ENCODE results near the gene SRGN. TPM values are rescaled to one million over a fixed set of nuclear protein-coding genes. Genes with fewer than 3 reads are reported as not detected.
"Not testable (repeated sequence)": the region's sequence is repeated elsewhere in the genome, so short reads cannot be mapped to it uniquely, and the experiment has no call there.

The SRGN gene, protein sequence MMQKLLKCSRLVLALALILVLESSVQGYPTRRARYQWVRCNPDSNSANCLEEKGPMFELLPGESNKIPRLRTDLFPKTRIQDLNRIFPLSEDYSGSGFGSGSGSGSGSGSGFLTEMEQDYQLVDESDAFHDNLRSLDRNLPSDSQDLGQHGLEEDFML
- total RNA-seq: 100 to 1,000 TPM in 1 of 4 donors, 10 to 100 TPM in 3; 19.4 to 113 (median 28.1) TPM

DNA sequence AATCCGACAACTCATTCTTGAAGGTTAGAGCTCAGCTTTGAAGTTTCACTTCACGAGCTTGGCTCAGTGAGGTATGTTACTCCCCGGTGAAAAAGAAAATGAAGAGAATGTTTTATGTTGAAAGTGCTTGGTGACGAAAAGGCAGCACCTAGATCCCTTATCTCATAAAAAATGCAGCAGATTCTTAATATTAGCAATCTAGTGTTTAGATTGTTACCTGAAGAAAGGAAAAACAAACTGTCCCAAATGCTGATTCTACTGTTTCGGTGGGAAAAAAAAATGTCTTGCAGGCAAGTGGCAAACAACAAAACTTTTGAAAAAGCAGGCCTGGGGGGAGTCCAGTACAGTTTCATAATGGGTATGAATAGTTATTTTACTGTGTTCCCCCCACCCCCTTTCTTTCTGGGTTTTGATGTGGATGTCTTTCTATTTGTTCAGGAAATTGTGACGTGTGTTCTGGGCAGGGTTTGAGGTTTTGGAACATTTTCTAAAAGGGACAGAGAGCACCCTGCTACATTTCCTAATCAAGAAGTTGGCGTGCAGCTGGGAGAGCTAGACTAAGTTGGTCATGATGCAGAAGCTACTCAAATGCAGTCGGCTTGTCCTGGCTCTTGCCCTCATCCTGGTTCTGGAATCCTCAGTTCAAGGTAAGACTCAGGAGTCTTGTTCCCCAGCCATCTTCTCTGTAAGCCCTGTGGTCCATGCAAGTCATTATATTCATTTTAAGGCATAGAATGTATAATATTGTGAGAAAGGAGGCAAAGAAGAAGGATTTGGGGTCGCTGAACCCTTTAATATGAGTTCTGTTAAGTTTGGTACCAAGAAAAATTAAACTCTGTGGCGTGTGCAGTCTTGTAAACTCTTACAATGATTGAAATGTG lies at the start of gene SRGN:
SRGN (plus strand) TSS at position 514 of the 881 bp plus-strand sequence; CDS start at position 569, 55 bp downstream.
- peak in 2 of 3 donors; percentile 91 to 95 for DNase-seq
- peak within 1 kb of the TSS; percentile 44 to 47 (median 45) for H3K4me3 ChIP-seq

DNA sequence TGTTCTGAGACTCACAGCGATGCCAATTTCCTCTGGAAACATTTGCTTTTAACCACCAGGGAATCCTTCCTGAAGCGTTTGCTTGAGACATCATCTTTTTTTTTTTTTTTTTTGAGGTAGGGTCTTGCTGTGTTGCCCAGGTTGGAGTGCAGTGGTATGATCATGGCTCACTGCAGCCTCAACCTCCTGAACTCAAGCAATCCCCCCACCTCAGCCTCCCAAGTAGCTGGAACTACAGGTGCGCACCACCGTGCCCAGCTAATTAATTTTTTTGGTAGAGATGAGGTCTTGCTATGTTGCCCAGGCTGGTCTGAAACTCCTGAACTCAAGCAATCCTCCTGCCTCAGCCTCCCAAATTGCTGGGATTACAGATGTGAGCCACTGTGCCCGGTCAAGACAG lies 47.0 kb upstream of the SRGN start:
- not testable (repeated sequence) for H3K27me3 ChIP-seq, H3K36me3 ChIP-seq, H3K27ac ChIP-seq, H3K4me3 ChIP-seq, H3K9me3 ChIP-seq, DNase-seq
- peaks cover 0 to 19% (median 1%) of the 10 kb centered on the region in 4 donors for H3K4me1 ChIP-seq

More for the DNA sequence above, at the start of gene SRGN:
- Histone ChIP-seq H3K4me1 (no peaks in the 10 kb centered on the region), H3K9me3 (no peaks in the 10 kb centered on the region), H3K36me3 (no peaks in the 10 kb centered on the region), H3K27me3 (no peaks in the 10 kb centered on the region), H3K27ac (peak within 1 kb of the TSS; percentile 82 to 92 (median 86))
- TF ChIP-seq POLR2A (IDR thresholded peaks at IDR 0.05): peak; percentile 78 to 89
- TF ChIP-seq, protein P1, sequence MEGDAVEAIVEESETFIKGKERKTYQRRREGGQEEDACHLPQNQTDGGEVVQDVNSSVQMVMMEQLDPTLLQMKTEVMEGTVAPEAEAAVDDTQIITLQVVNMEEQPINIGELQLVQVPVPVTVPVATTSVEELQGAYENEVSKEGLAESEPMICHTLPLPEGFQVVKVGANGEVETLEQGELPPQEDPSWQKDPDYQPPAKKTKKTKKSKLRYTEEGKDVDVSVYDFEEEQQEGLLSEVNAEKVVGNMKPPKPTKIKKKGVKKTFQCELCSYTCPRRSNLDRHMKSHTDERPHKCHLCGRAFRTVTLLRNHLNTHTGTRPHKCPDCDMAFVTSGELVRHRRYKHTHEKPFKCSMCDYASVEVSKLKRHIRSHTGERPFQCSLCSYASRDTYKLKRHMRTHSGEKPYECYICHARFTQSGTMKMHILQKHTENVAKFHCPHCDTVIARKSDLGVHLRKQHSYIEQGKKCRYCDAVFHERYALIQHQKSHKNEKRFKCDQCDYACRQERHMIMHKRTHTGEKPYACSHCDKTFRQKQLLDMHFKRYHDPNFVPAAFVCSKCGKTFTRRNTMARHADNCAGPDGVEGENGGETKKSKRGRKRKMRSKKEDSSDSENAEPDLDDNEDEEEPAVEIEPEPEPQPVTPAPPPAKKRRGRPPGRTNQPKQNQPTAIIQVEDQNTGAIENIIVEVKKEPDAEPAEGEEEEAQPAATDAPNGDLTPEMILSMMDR (IDR thresholded peaks at IDR 0.05): no peak

DNA sequence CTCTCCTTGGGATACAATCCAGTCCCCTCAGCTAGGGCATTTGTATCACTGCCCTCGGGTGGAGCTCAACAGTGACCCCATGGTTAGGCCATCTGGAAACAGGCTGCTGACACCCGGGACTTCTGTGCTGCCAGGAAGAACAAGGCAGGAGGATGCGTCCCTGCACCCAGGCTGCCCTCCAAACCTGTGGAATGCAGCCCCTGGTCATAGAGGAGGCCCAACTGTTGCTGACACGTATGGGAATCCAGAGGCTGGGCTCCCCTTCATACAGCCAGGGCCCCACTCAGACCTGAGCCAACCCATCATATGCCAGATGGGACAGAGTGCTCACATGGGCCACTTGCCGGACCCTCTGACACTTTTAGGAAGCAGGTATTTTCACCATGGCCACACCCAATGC lies 45.5 kb upstream of the SRGN start:
- no peak overlapping the region for H3K4me3 ChIP-seq
- TF ChIP-seq, protein P1 (IDR thresholded peaks at IDR 0.05): no peak
- TF ChIP-seq POLR2A (IDR thresholded peaks at IDR 0.05): no peak
- H3K27ac ChIP-seq: no peak overlapping the region
- no peaks in the 10 kb centered on the region for H3K27me3 ChIP-seq
- no peaks in the 10 kb centered on the region for H3K9me3 ChIP-seq
- no peak for DNase-seq
- no peaks in the 10 kb centered on the region for H3K36me3 ChIP-seq
- H3K4me1 ChIP-seq: peaks cover 0 to 19% (median 2%) of the 10 kb centered on the region in 4 donors

DNA sequence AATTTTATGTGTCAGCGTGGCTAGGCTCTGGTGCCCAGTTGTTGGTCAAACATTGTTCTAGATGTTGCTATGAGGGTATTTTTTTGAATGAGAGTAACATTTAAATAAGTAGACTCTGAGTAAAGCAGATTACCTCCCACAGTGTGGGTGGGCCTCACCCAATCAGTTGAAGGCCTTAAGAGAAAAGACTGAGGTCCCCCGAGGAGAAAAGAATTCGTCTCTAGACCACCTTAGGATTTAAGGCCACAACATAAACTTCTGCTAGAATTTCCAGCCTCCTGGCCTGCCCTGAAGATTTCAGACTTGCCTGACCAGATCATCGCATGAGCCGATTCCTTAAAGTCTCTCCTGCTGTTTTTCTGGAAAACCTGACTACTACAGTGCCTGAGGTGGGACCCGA lies 45.1 kb upstream of the SRGN start:
- Histone ChIP-seq H3K4me3 (no peak overlapping the region), H3K36me3 (no peaks in the 10 kb centered on the region), H3K27me3 (no peaks in the 10 kb centered on the region), H3K27ac (no peak overlapping the region), H3K4me1 (peaks cover 0 to 19% (median 2%) of the 10 kb centered on the region in 4 donors), H3K9me3 (no peaks in the 10 kb centered on the region)
- TF ChIP-seq POLR2A (IDR thresholded peaks at IDR 0.05): no peak
- TF ChIP-seq, protein P1 (IDR thresholded peaks at IDR 0.05): no peak
- DNase-seq: no peak

DNA sequence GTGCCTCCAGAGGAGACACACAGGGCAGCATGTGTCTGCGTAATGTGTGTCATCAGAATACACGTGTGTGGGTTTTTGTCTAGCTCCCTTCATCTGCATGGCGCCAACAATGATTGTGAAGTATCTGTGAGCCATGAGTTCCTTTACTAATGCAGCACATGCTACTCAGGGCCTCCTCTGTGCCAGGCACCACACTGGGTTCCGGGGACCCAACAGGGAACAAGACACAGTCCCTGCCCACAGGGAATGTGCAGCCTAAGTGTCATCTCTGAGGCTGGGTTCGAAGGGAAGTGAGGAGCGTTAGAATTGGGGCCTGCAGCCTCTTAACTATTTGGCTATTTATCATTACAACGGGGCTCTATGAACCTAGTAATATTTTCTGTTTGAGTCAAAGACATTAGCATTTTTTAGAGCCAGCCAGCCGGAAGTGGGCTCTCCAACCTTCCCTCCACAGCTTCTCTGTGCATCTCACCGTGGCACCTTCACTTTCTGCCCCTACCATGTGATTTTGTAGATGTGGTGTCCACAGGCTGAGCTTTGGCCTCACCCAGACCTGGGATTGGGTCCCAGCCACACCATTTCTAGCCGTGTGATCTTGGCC lies 43.9 kb upstream of the SRGN start:
- Histone ChIP-seq H3K4me1 (peaks cover 0 to 19% (median 2%) of the 10 kb centered on the region in 4 donors), H3K4me3 (no peak overlapping the region)
- DNase-seq: peak in 2 of 3 donors; percentile 69 to 73

More for the DNA sequence above, 43.9 kb upstream of the SRGN start:
- no peaks in the 10 kb centered on the region for H3K27me3 ChIP-seq
- no peaks in the 10 kb centered on the region for H3K36me3 ChIP-seq
- TF ChIP-seq, protein P1 (IDR thresholded peaks at IDR 0.05): no peak
- no peak for TF ChIP-seq POLR2A (IDR thresholded peaks at IDR 0.05)
- H3K27ac ChIP-seq: peak overlapping the region; percentile 44 to 78 (median 76)
- H3K9me3 ChIP-seq: no peaks in the 10 kb centered on the region

Data from Peyer's patch (tissue), 4 donors.